ENCODE measurements around the gene UBXN10. TPM values are rescaled to one million over a fixed set of nuclear protein-coding genes. Genes with fewer than 3 reads are reported as not detected.

Gene UBXN10
- total RNA-seq, 2 experiments from 2014 or later, result 0.27 to 0.33 TPM

DNA sequence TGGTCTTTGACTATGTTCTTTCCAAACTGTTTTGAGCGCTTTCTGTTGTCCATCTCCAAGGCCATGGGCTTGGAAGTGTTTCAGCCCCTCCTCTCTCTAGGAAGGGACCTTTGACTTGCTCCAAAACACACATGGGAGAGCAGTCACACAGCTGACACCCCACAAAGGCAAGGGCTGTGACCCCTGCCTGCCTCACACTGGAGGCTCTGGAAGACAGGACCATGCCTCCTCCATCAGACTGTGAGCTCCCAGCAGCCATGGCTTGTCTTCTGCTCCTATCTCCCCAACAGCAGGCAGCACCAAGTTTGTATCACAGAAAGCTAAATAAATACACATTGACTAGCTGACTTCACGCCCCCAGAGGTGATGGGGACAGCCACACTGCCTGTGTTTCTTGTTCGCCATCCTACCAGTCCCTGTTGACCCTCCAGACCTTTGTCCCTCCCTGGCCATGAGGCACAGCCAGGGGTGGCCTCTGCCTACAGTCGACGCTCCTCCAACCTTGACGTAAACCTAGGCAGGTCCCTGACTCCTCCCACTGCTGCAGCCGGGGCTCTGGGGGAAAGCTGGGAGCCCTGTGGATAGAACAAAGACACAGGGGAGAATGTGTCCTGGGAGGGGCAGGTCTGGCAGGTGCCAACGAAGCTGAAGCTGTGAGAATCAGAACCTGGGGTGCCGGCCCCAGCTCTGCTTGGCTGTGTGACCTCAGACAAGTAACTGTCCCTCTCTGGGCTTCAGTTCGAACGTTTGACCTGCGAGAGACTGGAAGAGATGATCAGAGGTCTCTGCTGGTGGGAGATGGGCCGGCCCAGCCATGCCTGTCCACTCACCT is 41.9 kb upstream of the UBXN10 start:
- Mint-ChIP-seq H3K4me3 (no peak overlapping the region), H3K9me3 (no peaks in the 10 kb centered on the region), H3K36me3 (ENCODE audit: low read depth) (no peaks in the 10 kb centered on the region), H3K27ac (no peak overlapping the region), H3K4me1 (ENCODE audit: low read depth) (no peaks in the 10 kb centered on the region), H3K27me3 (ENCODE audit: low read depth) (no peaks in the 10 kb centered on the region)
- intact Hi-C loops (cut with micrococcal nuclease), result no loop called here
- CTCF ChIA-PET, result interaction anchor here (1.2 kb wide), 1 partner anchor 8 kb away, joined by 4 read pairs; no protein-coding TSS in a partner anchor
- DNase-seq, result no peak

DNA sequence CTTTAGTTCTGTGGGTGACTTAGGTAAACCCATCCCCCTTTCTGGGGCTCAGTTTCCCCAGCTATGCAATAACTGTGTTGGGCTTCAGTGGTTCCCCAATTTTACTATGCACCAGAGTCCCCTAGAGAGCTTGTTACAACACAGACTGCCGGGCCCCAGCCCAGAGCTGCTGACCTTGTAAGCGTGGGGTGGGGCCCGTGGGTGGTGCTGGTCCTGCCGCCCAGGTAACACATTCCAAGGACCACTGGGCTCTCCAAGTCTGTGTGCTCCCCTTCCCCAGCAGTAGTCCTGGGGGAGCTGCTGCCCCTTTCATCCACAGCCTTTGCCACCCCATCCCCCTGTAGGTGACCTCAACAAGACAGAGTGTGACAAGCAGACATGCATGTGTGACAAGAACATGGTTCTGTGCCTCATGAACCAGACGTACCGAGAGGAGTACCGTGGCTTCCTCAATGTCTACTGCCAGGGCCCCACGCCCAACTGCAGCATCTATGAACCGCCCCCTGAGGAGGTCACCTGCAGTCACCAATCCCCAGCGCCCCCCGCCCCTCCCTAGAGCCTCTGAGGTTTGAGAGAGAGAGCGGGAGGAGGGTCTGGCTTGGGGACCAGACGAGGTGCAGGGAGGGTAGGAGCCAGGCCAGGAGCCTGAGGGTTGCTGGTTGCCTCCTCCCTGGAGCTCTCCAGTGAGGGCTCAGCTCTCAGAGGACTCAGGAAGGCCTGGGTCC is 37.9 kb upstream of the UBXN10 start:
- H3K27me3 Mint-ChIP-seq (ENCODE audit: low read depth), result no peaks in the 10 kb centered on the region
- no peak overlapping the region for H3K27ac Mint-ChIP-seq
- intact Hi-C loops (cut with micrococcal nuclease), result no loop called here
- H3K4me1 Mint-ChIP-seq (ENCODE audit: low read depth), result peaks cover 2% of the 10 kb centered on the region
- H3K4me3 Mint-ChIP-seq, result no peak overlapping the region
- H3K36me3 Mint-ChIP-seq (ENCODE audit: low read depth), result no peaks in the 10 kb centered on the region
- CTCF ChIA-PET, result interaction anchor here (1.3 kb wide), 1 partner anchor 46 kb away, joined by 3 read pairs; no protein-coding TSS in a partner anchor
- DNase-seq, result no peak
- H3K9me3 Mint-ChIP-seq, result no peaks in the 10 kb centered on the region

DNA sequence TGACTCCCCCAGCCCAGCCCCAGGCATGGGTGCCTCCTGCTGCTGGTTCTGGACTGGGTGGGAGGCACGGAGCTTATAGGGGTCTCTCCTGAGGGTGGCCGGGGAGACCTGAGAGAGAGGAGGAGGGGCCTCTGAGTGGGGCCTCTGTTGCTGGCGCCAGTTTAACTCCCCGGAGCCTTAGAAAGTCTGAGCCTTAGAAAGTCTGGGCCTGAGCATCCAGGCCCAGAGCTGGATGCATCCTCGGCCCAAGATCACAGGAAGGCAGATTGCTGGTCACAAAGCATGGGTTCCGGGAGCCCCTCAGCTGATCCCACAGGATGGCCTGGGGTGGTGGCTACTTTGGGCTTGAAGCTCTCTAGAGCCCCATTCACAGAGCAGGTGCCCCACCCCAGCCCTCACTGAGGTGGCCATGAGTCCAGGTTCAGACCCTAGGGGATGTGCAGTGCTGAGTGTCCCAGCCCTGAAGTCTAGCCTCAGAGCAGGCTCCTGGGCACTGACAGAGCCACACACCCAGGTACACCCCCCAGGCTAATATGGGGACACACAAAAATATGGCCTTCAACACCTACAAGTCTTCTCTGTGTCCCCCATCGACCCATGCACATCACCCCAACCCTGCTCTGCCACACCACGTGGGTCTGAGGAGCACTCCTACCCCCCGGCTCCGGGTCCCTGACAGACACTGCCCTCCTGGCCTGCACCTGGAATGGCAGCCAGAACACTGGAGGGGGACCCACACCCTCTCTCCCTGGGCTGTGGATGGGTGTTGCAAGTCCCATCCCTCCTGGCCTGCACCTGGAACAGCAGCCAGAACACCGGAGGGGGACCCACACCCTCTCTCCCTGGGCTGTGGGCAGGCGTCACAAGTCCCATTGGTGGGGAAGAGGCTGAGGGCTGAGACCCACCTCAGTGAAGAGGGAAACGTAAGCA is 37.1 kb upstream of the UBXN10 start:
- Mint-ChIP-seq H3K9me3 (no peaks in the 10 kb centered on the region), H3K27ac (no peak overlapping the region), H3K4me1 (ENCODE audit: low read depth) (peaks cover 2% of the 10 kb centered on the region), H3K36me3 (ENCODE audit: low read depth) (no peaks in the 10 kb centered on the region), H3K27me3 (ENCODE audit: low read depth) (no peaks in the 10 kb centered on the region), H3K4me3 (no peak overlapping the region)
- DNase-seq, result no peak
- intact Hi-C loops (cut with micrococcal nuclease), result no loop called here
- CTCF ChIA-PET, result no interaction called here

DNA sequence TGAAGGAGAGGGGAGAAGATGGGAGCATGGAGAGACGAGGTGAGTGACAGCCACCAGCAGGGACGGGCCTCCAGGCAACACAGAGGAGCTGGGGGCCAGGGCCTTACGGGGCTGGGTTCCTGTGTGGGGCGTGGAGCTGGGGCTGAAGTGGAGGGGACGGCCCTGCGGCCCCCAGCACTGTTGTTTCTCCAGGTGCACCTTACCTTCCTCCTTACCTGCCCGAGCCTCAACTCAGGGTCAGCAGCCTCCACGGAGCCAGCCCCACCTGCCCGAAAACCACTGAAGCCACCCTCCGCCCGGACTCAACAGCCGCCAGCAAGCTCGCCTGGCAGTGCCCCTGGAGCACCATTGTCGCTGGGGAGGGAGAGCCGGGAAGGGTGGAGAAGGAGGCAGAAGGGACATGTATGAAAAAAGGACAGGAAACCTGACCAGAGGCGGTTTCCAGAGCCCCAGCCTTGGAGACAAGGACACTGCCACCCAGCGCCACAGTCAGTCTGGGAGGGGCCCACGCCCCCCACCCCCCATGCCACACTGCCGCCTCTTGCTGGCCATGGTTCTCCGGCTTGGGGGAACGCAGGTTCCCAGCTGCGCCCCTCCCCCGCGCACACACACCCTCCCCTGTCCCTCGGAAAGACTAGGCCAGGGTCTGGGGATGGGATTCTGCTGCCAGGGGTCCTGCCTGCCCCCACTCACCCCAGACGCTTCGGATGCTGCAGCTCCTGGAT is 36.1 kb upstream of the UBXN10 start:
- intact Hi-C loops (cut with micrococcal nuclease), result no loop called here
- no peaks in the 10 kb centered on the region for H3K36me3 Mint-ChIP-seq (ENCODE audit: low read depth)
- no peak for DNase-seq
- H3K4me3 Mint-ChIP-seq, result no peak overlapping the region
- no peak overlapping the region for H3K27ac Mint-ChIP-seq
- no peaks in the 10 kb centered on the region for H3K27me3 Mint-ChIP-seq (ENCODE audit: low read depth)
- H3K4me1 Mint-ChIP-seq (ENCODE audit: low read depth), result peaks cover 8% of the 10 kb centered on the region
- CTCF ChIA-PET, result interaction anchor here (0.5 to 0.9 kb wide), 3 partner anchors 46 to 60 kb away, joined by 3 read pairs; no protein-coding TSS in a partner anchor
- H3K9me3 Mint-ChIP-seq, result no peaks in the 10 kb centered on the region

DNA sequence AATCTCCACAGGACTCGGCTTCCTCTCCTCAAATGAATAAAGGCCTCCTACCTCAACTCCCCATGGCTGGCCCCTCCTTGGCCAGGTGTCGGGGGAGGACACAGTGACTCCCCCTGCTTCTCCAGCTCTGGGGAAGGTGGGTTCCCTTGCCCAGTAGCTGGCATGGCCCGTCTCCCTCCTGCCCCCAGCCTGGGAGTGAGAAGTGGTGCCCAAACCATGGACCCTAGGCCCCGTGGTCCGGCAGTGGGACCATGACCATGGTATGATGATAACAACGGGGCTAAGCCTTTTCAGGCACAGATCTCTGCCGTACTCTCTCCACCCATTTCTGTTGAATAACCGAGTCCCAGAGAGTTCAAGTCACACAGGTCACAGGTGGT is 35.6 kb upstream of the UBXN10 start:
- no peak for DNase-seq
- no peak overlapping the region for H3K4me3 Mint-ChIP-seq
- H3K9me3 Mint-ChIP-seq, result no peaks in the 10 kb centered on the region
- CTCF ChIA-PET, result interaction anchor here (0.7 to 3.6 kb wide), 4 partner anchors 34 to 230 kb away, joined by 3 to 46 read pairs (median 3); no protein-coding TSS in a partner anchor
- H3K27ac Mint-ChIP-seq, result no peak overlapping the region
- intact Hi-C loops (cut with micrococcal nuclease), result no loop called here
- H3K4me1 Mint-ChIP-seq (ENCODE audit: low read depth), result peaks cover 9% of the 10 kb centered on the region
- H3K36me3 Mint-ChIP-seq (ENCODE audit: low read depth), result no peaks in the 10 kb centered on the region
- H3K27me3 Mint-ChIP-seq (ENCODE audit: low read depth), result no peaks in the 10 kb centered on the region

DNA sequence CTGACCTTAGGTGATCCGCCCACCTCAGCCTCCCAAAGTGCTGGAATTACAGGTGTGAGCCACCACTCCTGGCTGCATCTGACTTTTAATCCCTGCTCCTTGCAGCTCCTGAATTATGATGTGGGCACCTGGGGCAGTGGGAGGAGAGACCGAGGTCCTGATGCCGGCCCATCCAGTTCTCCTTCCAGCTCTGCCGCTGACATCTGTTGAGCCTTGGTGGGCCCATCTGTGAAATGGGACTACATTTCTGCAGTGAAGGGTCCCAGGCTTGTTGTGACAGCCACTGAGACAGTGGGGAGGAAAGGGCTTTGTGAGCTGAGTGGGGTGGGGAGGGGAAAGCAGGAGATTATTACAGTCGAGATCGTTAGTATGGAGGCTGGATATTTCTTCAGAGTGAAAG is 34.9 kb upstream of the UBXN10 start:
- no peak overlapping the region for H3K4me3 Mint-ChIP-seq
- intact Hi-C loops (cut with micrococcal nuclease), result no loop called here

DNA sequence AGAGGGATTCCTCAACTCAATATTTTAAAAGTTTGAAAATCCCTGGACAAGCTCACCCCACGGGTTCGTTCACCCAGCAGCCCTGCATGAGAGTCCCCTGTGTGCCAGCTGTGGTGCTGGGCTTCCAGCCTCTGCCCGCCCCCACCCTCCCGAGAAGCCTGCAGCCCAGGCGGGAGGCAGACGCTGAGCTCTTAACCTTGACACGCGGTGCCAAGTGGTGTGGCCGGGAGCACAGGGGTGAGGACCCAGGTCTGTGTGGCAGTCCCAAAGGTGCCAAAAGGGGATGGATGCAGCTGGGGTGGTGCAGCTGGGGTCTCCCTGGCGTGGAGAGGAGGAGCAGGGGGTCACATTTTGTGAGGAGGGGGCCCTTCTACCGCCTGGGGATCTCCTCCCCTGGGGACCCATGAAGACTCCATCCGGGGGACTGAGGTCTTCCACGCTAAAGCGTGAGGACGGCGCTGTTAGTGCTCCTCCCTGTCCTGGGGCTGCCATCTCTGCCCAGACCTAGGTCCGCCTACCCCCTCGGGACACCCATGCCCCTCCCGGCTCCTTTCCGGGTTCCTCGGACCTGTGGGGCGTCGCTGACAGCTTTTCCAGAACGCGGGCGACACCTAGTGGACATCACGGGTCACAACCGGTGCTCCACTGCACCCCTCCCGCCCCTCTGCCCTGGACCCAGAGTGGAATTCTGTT is 33.8 kb upstream of the UBXN10 start:
- Mint-ChIP-seq H3K9me3 (no peaks in the 10 kb centered on the region), H3K4me3 (peak overlapping the region; percentile 62), H3K27me3 (ENCODE audit: low read depth) (no peaks in the 10 kb centered on the region), H3K4me1 (ENCODE audit: low read depth) (peaks cover 9% of the 10 kb centered on the region), H3K27ac (no peak overlapping the region), H3K36me3 (ENCODE audit: low read depth) (no peaks in the 10 kb centered on the region)
- CTCF ChIA-PET, result interaction anchor here (0.6 to 3.6 kb wide), 28 partner anchors 8 to 393 kb away, joined by 3 to 46 read pairs (median 4); no protein-coding TSS in a partner anchor
- DNase-seq, result peak; percentile 85
- intact Hi-C loops (cut with micrococcal nuclease), result loop anchor here (1.0 kb wide), 4 partner anchors 51 to 270 kb away; partner anchors contain the start of gene OTUD3

More for the DNA sequence above, 34.9 kb upstream of the UBXN10 start:
- Mint-ChIP-seq H3K27me3 (ENCODE audit: low read depth) (no peaks in the 10 kb centered on the region), H3K36me3 (ENCODE audit: low read depth) (no peaks in the 10 kb centered on the region), H3K27ac (no peak overlapping the region), H3K4me1 (ENCODE audit: low read depth) (peaks cover 9% of the 10 kb centered on the region), H3K9me3 (no peaks in the 10 kb centered on the region)
- DNase-seq, result no peak
- CTCF ChIA-PET, result interaction anchor here (0.7 to 3.6 kb wide), 7 partner anchors 8 to 231 kb away, joined by 3 to 46 read pairs (median 4); no protein-coding TSS in a partner anchor

DNA sequence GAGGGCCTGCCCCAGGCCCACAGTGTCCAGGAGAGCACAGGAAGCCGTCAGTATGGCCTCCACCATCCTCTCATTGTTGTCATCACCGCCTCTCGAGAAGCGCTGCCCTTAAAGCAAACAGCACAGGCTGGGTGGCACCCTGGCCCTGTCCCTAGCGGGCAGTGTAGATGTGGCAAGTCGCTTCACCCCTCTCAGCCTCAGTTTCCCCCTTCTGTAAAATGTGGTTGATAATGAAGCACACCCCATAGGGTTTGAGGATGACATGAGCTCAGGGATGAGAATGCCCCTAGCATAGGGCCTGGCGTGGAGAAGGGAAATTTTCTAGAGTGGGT is 33.3 kb upstream of the UBXN10 start:
- CTCF ChIA-PET, result interaction anchor here (0.6 to 3.6 kb wide), 24 partner anchors 10 to 321 kb away, joined by 3 to 46 read pairs (median 4); no protein-coding TSS in a partner anchor
- H3K27me3 Mint-ChIP-seq (ENCODE audit: low read depth), result no peaks in the 10 kb centered on the region
- no peak for DNase-seq
- intact Hi-C loops (cut with micrococcal nuclease), result loop anchor here (1.0 kb wide), 4 partner anchors 51 to 270 kb away; partner anchors contain the start of gene OTUD3
- H3K36me3 Mint-ChIP-seq (ENCODE audit: low read depth), result no peaks in the 10 kb centered on the region
- H3K4me1 Mint-ChIP-seq (ENCODE audit: low read depth), result peaks cover 9% of the 10 kb centered on the region
- peak overlapping the region; percentile 62 for H3K4me3 Mint-ChIP-seq
- no peak overlapping the region for H3K27ac Mint-ChIP-seq
- no peaks in the 10 kb centered on the region for H3K9me3 Mint-ChIP-seq

DNA sequence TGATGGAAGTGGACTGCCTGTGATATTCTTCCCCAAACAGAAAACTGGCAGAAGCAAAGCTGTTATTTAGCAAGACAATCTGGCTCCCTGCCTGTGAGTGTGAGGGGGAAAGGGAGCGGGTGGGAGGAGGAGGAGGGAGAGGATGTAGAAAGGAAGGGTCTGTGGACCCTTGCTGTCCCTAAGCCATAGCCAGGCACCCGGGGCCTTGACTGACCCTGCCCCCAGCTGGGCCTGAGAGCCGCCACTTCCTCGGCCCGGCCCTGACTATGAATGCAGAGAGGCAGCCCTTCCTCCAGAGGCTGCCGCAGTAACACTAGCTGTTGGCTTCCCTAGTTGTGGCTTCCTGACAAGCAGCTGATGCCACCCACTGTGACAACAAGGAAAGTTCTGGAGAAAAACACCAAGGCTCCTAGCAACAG is 32.9 kb upstream of the UBXN10 start:
- H3K4me3 Mint-ChIP-seq, result no peak overlapping the region
- no peak for DNase-seq
- intact Hi-C loops (cut with micrococcal nuclease), result loop anchor here (1.0 kb wide), 4 partner anchors 52 to 271 kb away; partner anchors contain the start of gene OTUD3
- no peaks in the 10 kb centered on the region for H3K27me3 Mint-ChIP-seq (ENCODE audit: low read depth)
- H3K27ac Mint-ChIP-seq, result no peak overlapping the region
- CTCF ChIA-PET, result interaction anchor here (0.6 to 3.6 kb wide), 19 partner anchors 10 to 237 kb away, joined by 3 to 46 read pairs (median 4); no protein-coding TSS in a partner anchor
- H3K4me1 Mint-ChIP-seq (ENCODE audit: low read depth), result peaks cover 9% of the 10 kb centered on the region
- H3K36me3 Mint-ChIP-seq (ENCODE audit: low read depth), result no peaks in the 10 kb centered on the region
- no peaks in the 10 kb centered on the region for H3K9me3 Mint-ChIP-seq

DNA sequence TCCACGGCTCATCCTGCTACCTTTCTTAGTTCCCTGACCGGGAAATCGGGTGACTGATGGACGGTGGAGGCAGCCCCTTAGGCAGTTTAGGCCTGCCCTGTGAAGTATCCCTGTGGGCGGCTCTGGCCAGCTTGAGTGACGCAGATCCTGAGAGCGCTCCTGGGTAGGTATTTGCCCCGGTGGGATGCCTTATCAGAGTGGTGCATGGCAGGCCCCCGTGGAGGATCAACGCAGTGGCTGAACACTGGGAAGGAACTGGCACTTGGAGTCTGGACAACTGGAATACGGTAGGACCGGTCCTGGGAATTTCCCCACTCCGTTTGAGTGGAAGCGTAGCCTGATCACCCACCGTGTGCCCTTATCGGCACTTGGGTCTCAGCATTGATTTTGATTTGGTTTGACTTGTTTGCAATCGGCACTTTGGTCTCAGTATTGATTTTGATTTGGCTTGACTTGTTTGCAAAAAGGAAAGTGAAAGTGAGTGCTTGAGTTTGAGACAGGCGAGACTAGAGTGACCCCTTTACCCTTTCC is 31.5 kb upstream of the UBXN10 start:
- H3K27me3 Mint-ChIP-seq (ENCODE audit: low read depth), result no peaks in the 10 kb centered on the region
- CTCF ChIA-PET, result interaction anchor here (0.5 kb wide), 1 partner anchor 88 kb away, joined by 3 read pairs; no protein-coding TSS in a partner anchor
- DNase-seq, result no peak
- no peak overlapping the region for H3K27ac Mint-ChIP-seq
- H3K9me3 Mint-ChIP-seq, result peaks cover 7% of the 10 kb centered on the region
- H3K4me1 Mint-ChIP-seq (ENCODE audit: low read depth), result peaks cover 9% of the 10 kb centered on the region
- intact Hi-C loops (cut with micrococcal nuclease), result no loop called here
- H3K4me3 Mint-ChIP-seq, result no peak overlapping the region
- H3K36me3 Mint-ChIP-seq (ENCODE audit: low read depth), result no peaks in the 10 kb centered on the region

Measured in activated naive CD4-positive, alpha-beta T cell treated with anti-CD3 and anti-CD28 coated beads for 36 hours (primary cell).